ENCODE results near the gene DNAJC21.

DNAJC21 gene

GRCh38 chr5:34977934-34978613 lies 48.7 kb downstream of the DNAJC21 start:
- no peak for DNase-seq (ENCODE audit: low read depth in 2 of 2, low spot score in 1 of 2)

- DNase-seq (ENCODE audit: low read depth in 2 of 2, low spot score in 1 of 2) = no peak
Observed at GRCh38 chr5:34978681-34979080, 49.3 kb downstream of the DNAJC21 start.

- DNase-seq (ENCODE audit: low read depth in 2 of 2, low spot score in 1 of 2) = no peak
Observed at GRCh38 chr5:34982823-34983222, 53.5 kb downstream of the DNAJC21 start.

GRCh38 chr5:34986965-34987364 lies 57.6 kb downstream of the DNAJC21 start:
- DNase-seq (ENCODE audit: low read depth in 2 of 2, low spot score in 1 of 2) = no peak

- no peak for DNase-seq (ENCODE audit: low read depth in 2 of 2, low spot score in 1 of 2)
Observed at GRCh38 chr5:34991486-34992238, 62.3 kb downstream of the DNAJC21 start.

- DNase-seq (ENCODE audit: low read depth in 2 of 2, low spot score in 1 of 2) = no peak
Observed at GRCh38 chr5:34993951-34994350, 64.6 kb downstream of the DNAJC21 start.

GRCh38 chr5:34996261-34996660 lies 66.9 kb downstream of the DNAJC21 start:
- DNase-seq (ENCODE audit: low read depth in 2 of 2, low spot score in 1 of 2) = no peak

GRCh38 chr5:34998058-34998789 lies 68.9 kb downstream of the DNAJC21 start:
- no peak for DNase-seq (ENCODE audit: low read depth in 2 of 2, low spot score in 1 of 2)

- DNase-seq (ENCODE audit: low read depth in 2 of 2, low spot score in 1 of 2) = no peak
Observed at GRCh38 chr5:35001842-35002241, 72.5 kb downstream of the DNAJC21 start.

- no peak for DNase-seq (ENCODE audit: low read depth in 2 of 2, low spot score in 1 of 2)
Observed at GRCh38 chr5:35002459-35002858, 73.1 kb downstream of the DNAJC21 start.

GRCh38 chr5:35003018-35003957 lies 73.9 kb downstream of the DNAJC21 start:
- peak; percentile 1 to 33 for DNase-seq (ENCODE audit: low read depth in 2 of 2, low spot score in 1 of 2)

GRCh38 chr5:35004200-35004599 lies 74.8 kb downstream of the DNAJC21 start:
- no peak for DNase-seq (ENCODE audit: low read depth in 2 of 2, low spot score in 1 of 2)

- DNase-seq (ENCODE audit: low read depth in 2 of 2, low spot score in 1 of 2) = no peak
Observed at GRCh38 chr5:35004771-35005170, 75.4 kb downstream of the DNAJC21 start.
